ENCODE data around the gene SLC22A23.

The SLC22A23 gene

GRCh38 chr6:3296078-3296477 lies 160.8 kb downstream of the SLC22A23 start:
- DNase-seq (ENCODE audit: low read depth): no peak

GRCh38 chr6:3294921-3295871 lies 161.7 kb downstream of the SLC22A23 start:
- DNase-seq (ENCODE audit: low read depth): no peak

- no peak for DNase-seq (ENCODE audit: low read depth)
Observed at GRCh38 chr6:3294396-3294795, 162.5 kb downstream of the SLC22A23 start.

- no peak for DNase-seq (ENCODE audit: low read depth)
Observed at GRCh38 chr6:3293271-3294155, 163.3 kb downstream of the SLC22A23 start.

- DNase-seq (ENCODE audit: low read depth): no peak
Observed at GRCh38 chr6:3292431-3293197, 164.2 kb downstream of the SLC22A23 start.

- DNase-seq (ENCODE audit: low read depth): no peak
Observed at GRCh38 chr6:3291987-3292386, 164.9 kb downstream of the SLC22A23 start.

- DNase-seq (ENCODE audit: low read depth): no peak
Observed at GRCh38 chr6:3291346-3291745, 165.5 kb downstream of the SLC22A23 start.

GRCh38 chr6:3290931-3291211 lies 166.0 kb downstream of the SLC22A23 start:
- no peak for DNase-seq (ENCODE audit: low read depth)

GRCh38 chr6:3290149-3290930 lies 166.5 kb downstream of the SLC22A23 start:
- DNase-seq (ENCODE audit: low read depth): no peak

GRCh38 chr6:3289664-3290055 lies 167.2 kb downstream of the SLC22A23 start:
- DNase-seq (ENCODE audit: low read depth): no peak

GRCh38 chr6:3288711-3289663 lies 167.9 kb downstream of the SLC22A23 start:
- no peak for DNase-seq (ENCODE audit: low read depth)

GRCh38 chr6:3287976-3288707 lies 168.7 kb downstream of the SLC22A23 start:
- no peak for DNase-seq (ENCODE audit: low read depth)

GRCh38 chr6:3287308-3287707 lies 169.5 kb downstream of the SLC22A23 start:
- no peak for DNase-seq (ENCODE audit: low read depth)

- no peak for DNase-seq (ENCODE audit: low read depth)
Observed at GRCh38 chr6:3286641-3287171, 170.1 kb downstream of the SLC22A23 start.

- no peak for DNase-seq (ENCODE audit: low read depth)
Observed at GRCh38 chr6:3285732-3286131, 171.1 kb downstream of the SLC22A23 start.

GRCh38 chr6:3285049-3285639 lies 171.7 kb downstream of the SLC22A23 start:
- no peak for DNase-seq (ENCODE audit: low read depth)

GRCh38 chr6:3284436-3284876 lies 172.4 kb downstream of the SLC22A23 start:
- no peak for DNase-seq (ENCODE audit: low read depth)

- no peak for DNase-seq (ENCODE audit: low read depth)
Observed at GRCh38 chr6:3283641-3284435, 173.0 kb downstream of the SLC22A23 start.
